GM19043 (cell line): ENCODE data around the gene S1PR3.

Experiments
- ATAC-seq: cut with Tn5 transposase; IDR thresholded peaks from one replicate; pipeline ENCODE4 v1.9.1; 2021; ENCODE audit warnings: low read depth; ENCODE audit not compliant: unreplicated experiment

S1PR3 gene

GRCh38 chr9:88990041-88990728, 1.1 kb upstream of the S1PR3 start:
- no peak for ATAC-seq

- ATAC-seq = no peak
Observed at GRCh38 chr9:88990729-88991065, 571 bp upstream of the S1PR3 start.

GRCh38 chr9:88992556-88992955, 1.3 kb downstream of the S1PR3 start:
- no peak for ATAC-seq

DNA sequence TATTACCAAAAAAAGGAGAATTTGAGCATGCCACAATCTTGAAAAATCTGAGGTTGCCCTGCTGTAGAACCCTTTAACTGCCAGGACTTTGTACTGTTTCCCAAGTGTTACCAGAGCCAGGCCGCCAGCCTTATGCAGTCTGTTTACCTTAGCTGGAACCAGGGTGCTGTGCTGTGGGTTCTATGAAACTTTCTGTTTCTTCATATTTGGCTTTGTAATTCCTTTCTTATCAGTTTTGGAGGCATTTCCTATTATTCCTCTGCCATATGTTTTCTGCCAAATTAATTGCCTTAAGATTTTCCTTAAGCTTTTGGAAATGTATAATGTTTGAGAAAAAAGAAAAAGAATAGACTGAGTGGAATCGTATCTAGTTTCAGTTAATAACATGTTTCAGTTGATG, 2.1 kb downstream of the S1PR3 start:
- no peak for ATAC-seq

DNA sequence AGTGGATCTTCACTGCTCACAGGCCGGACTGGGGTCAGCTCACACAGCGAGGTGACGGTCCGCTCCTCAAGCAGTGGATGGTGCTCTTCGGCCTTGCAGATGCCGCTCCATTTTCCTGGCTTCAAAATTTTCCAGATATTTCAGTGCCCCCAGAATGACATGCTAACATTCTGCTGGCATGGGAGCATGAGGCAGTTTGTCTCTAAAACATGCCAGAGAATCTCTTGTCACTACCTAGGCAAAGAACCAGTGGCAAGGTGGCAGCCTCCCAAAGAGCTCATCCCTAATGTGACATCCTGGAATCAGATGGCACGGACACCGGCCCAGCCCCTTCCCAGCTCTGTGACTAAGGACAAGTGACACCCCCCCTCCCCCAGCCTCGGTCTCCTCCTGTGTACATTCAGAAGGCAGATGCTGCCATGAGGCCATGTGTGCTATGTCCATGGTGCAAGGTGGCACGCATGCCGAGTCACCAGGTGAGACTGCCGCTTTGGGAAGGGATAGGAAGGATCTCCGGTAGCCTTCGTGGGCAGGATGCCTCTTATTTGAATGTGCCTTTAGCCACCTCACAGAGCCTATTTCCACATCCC, 2.7 kb downstream of the S1PR3 start:
- no peak for ATAC-seq

DNA sequence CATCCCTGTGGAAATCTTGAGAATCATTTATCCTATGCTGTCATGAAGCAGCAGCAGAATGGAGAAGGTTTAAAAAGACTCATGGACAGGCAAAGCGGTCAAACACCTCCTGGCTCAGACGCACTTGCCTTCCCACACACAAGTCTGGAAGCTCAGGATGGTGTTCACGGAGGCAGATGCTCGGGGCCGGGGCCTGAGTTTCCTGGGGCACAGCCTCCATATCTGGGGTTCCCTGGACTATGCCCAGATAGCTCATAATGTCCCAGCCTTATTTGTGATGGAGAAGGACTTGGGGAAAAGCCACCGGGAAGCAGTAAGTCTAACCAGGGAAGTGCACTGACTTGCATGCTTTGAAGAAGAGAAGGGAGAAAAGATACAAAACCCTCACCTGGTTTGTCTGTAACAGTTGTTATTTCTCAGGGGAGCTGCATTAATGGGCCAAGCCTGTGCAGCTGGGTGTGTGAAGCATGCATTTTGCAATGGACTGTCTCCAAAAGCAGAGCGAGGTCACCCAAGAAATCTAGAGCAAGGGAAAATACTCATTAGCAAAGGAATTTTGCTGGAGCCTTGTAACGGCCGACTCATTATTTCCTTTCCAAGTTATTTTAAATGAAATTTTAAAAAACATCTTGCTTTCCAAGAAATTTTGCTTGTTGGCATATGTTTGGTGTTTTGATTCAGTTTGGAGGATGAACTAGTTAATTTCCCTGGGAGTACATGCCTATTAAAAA, 3.4 kb downstream of the S1PR3 start:
- no peak for ATAC-seq

- ATAC-seq = no peak
Observed at GRCh38 chr9:88995200-88995577, 3.9 kb downstream of the S1PR3 start.

DNA sequence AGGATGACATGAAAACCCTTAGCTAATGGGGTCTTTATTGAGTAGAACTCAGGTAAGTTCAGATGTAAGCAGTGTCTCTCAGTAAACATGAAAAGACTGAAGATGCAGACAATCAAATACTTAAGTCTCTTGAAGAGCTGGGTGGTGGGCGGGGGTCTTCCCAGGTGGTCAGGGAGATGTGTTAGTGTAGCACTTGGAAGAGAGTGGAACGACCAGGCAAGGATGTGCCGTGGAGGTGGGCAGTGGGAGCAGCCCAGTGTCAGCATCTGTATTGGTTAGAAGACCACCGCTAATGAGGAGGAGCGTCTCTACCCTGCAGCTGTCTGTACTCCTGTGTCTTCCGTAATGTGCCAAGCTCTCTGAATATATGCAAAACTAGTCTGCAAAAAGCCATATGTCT, 4.4 kb downstream of the S1PR3 start:
- no peak for ATAC-seq

GRCh38 chr9:88996046-88996920, 5.0 kb downstream of the S1PR3 start:
- ATAC-seq = no peak

GRCh38 chr9:88996921-88997235, 5.6 kb downstream of the S1PR3 start:
- no peak for ATAC-seq

DNA sequence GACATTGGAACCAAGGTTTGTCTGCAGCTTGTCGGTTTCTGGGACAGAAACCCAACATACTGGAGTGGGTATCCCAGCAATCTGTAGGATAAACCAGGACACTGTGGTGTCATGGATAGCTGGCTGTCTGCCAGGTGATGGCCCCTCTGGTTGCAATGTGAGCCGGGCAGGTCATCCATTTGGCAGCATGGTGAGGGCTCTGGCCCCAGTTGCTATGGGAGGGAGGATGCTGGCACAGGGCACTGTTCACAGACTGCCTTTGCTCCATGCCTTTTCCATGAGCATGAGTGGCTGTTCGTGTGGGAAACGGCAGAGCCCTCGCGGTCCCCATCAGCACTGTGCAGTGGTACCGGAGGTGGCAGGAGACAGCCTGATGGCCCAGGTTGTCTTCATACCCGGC, 6.4 kb downstream of the S1PR3 start:
- ATAC-seq = no peak

GRCh38 chr9:88998503-88998902, 7.2 kb downstream of the S1PR3 start:
- ATAC-seq = no peak

GRCh38 chr9:88998911-88999310, 7.6 kb downstream of the S1PR3 start:
- ATAC-seq = no peak

GRCh38 chr9:89000371-89000781, 9.1 kb downstream of the S1PR3 start:
- ATAC-seq = no peak

DNA sequence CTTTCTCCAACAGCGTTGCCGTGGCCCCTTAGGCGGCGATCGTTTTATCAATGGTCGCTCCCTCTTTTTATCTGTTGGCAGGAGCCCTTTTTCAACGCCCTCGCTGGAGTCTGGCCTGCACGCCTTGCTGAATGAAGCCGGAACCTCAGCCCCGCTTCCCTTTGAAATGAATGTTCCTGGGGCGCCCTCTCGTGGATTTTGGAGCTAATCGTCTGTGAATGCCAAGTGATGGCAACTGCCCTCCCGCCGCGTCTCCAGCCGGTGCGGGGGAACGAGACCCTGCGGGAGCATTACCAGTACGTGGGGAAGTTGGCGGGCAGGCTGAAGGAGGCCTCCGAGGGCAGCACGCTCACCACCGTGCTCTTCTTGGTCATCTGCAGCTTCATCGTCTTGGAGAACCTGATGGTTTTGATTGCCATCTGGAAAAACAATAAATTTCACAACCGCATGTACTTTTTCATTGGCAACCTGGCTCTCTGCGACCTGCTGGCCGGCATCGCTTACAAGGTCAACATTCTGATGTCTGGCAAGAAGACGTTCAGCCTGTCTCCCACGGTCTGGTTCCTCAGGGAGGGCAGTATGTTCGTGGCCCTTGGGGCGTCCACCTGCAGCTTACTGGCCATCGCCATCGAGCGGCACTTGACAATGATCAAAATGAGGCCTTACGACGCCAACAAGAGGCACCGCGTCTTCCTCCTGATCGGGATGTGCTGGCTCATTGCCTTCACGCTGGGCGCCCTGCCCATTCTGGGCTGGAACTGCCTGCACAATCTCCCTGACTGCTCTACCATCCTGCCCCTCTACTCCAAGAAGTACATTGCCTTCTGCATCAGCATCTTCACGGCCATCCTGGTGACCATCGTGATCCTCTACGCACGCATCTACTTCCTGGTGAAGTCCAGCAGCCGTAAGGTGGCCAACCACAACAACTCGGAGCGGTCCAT, 10.0 kb downstream of the S1PR3 start:
- ATAC-seq = peak; percentile 66

DNA sequence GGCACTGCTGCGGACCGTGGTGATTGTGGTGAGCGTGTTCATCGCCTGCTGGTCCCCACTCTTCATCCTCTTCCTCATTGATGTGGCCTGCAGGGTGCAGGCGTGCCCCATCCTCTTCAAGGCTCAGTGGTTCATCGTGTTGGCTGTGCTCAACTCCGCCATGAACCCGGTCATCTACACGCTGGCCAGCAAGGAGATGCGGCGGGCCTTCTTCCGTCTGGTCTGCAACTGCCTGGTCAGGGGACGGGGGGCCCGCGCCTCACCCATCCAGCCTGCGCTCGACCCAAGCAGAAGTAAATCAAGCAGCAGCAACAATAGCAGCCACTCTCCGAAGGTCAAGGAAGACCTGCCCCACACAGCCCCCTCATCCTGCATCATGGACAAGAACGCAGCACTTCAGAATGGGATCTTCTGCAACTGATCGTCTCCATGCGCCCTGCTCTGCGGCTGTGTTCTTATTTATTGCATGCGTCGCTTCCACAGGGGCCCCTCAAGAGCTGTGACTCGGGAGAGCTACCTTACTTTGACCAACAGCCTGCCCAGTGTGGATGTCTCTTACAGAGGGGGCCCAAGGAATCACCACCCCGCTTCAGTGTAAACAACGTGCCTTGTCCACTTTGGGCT, 10.8 kb downstream of the S1PR3 start:
- ATAC-seq = no peak

DNA sequence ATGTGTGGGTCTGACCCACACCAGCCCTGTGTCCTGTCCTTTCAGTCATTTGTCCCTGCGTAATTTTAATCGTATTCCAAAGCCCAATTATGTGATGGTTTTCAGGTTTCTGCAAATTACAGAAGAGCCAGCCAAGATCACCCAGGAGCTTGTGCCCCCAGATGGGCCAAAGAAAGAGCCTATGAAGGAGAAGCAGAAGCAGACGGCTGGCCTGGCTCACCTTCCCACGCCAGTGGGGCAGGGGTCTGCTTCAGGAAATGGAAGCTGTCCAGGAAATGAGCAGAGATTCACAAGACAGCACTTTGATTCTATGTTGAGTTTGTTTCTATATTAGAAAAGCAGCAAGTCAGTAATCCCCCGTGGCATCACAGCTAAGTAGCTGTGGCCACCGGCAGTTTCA, 11.7 kb downstream of the S1PR3 start:
- no peak for ATAC-seq

DNA sequence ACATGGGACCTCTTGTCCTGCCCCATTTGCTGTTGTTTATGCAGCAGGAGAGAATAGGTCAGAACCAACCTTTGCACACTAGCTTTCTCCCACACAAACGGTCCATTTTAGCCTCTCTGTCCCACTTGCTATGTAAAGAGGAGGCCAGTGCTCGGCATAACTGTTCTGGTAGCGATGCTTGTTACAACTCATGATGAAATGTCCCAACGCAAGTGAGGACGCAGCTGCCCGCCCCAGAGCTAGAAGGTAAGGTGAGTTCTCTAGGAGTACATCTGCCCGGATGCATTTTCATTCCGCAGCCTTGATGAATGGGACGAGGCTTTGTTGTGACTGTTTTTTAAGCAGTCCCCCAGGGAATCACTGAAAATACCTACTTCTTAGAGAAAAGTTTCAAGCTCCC, 14.1 kb downstream of the S1PR3 start:
- ATAC-seq = no peak

DNA sequence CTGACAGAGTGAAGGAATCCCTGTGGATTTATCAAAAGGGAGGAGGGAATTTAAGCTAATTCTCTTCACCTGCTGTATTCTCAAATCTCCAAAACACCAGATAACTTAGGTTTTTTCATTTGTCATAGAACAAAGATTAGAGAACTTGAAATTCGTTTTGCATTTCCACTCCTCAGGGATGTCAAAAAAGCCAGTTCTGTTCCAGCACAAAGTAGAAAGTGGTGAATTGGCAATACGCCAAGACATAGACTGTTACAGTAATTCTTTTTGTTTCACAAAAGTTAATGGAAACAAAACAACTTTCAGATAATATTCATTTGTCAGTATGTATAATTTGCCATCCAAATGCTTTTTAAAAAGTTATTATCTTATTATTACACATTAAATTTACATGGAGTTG, 15.0 kb downstream of the S1PR3 start:
- no peak for ATAC-seq
